Peyer's patch (tissue), 4 donors: ENCODE results near the gene MXD1.

ENCODE experiments used
- CTCF ChIP-seq, 6 experiments: fragments of 450-650 bp in 4 of 6; fragments of 200-600 bp in 2 of 6; sonication (generic) in 1 of 6; IDR thresholded peaks; one replicate each; pipeline ENCODE4 v1.5.1; 2017 to 2019; ENCODE audit warnings: antibody characterized with exemption in 6 of 6, mild to moderate bottlenecking in 3 of 6, moderate library complexity in 1 of 6
- POLR2A ChIP-seq, 2 donors: fragments of 450-650 bp; IDR thresholded peaks; one replicate each; pipeline ENCODE4 v1.5.1; 2017; ENCODE audit warnings: antibody characterized with exemption in 2 of 2, mild to moderate bottlenecking in 2 of 2, moderate library complexity in 2 of 2

DNA sequence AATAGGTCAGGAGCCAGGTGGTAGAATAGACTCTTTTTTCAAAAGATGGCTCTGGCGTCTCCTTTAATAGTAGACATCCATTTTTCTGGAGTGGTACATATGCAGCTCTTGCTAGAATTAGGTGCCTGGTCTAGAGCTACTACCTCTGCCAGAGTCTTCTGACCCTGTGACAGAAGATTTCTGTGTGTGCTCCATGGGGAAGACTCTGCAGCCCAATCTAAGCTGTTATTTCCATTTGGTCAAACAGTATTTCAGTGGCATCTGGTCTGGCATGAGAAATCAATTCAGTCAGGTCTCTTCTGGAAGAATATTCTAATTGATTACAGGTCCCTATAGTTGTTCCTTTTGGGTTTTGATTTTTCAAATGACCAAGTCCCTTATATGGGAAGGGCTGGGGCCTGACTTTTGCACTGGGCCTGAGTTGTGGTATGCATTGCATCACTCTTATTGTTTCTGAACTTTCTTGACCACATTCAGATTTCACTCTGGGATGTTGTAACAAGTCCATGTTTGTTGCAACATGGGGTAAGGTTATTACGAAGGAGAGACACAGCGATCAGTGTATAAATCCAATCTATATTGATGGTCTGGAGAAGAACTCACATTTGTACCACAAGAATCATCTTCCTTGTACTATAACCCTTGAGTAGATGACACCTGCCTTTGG lies 12.1 kb downstream of the MXD1 start:
- TF ChIP-seq CTCF (IDR thresholded peaks at IDR 0.05) (no peak), POLR2A (IDR thresholded peaks at IDR 0.05) (no peak)
